ENCODE measurements around the gene ETF1. TPM values are rescaled to one million over a fixed set of nuclear protein-coding genes. Genes with fewer than 3 reads are reported as not detected.

The ETF1 gene
- total RNA-seq, 1 experiment from 2014 or later: 57.3 TPM

GRCh38 chr5:138469540-138470321 is 73.3 kb downstream of the ETF1 start:
- DNase-seq (no peak), ATAC-seq (no peak)
- Histone ChIP-seq H4K20me1 (ENCODE audit: low read length) (no peaks in the 10 kb centered on the region), H3K4me1 (ENCODE audit: insufficient read depth, low read length) (no peaks in the 10 kb centered on the region), H3K79me2 (ENCODE audit: low read length) (no peaks in the 10 kb centered on the region), H3K9me3 (ENCODE audit: low read length) (no peaks in the 10 kb centered on the region), H3K27ac (ENCODE audit: low read length) (no peak overlapping the region), H3K9ac (ENCODE audit: low read length) (no peak overlapping the region), H3K27me3 (ENCODE audit: low read length) (peaks cover 16% of the 10 kb centered on the region), H3F3A (ENCODE audit: low read length, unreplicated experiment) (no peaks in the 10 kb centered on the region), H3K4me3 (ENCODE audit: low read length) (no peak overlapping the region), H3K36me3 (ENCODE audit: low read depth, low read length) (no peaks in the 10 kb centered on the region), H3K4me2 (ENCODE audit: low read length) (no peak overlapping the region), H3K9me2 (replicated peaks; ENCODE audit: low read length) (no peaks in the 10 kb centered on the region), H2AFZ (ENCODE audit: low read length) (no peak overlapping the region)
- CTCF ChIA-PET: interaction anchor here (0.6 kb wide), 1 partner anchor 34 kb away, joined by 5 read pairs; no protein-coding TSS in a partner anchor
- intact Hi-C loops (cut with micrococcal nuclease): no loop called here
- no TSS peak for BruUV-seq (replicated peaks)
- no peak for TF ChIP-seq EZH2phosphoT487 (IDR thresholded peaks at IDR 0.05; ENCODE audit: borderline replicate concordance, low read length)
- TF ChIP-seq CTCF (conservative IDR thresholded peaks at IDR 0.05; ENCODE audit: low read depth, low read length): no peak
- TF ChIP-seq EZH2 (IDR thresholded peaks at IDR 0.05; ENCODE audit: low read length, unreplicated experiment): no peak
- POLR2A ChIA-PET (ENCODE audit: unreplicated experiment): no interaction called here

GRCh38 chr5:138468966-138469539 is 74.0 kb downstream of the ETF1 start:
- intact Hi-C loops (cut with micrococcal nuclease): no loop called here
- H3F3A ChIP-seq (ENCODE audit: low read length, unreplicated experiment): no peaks in the 10 kb centered on the region
- no peak for ATAC-seq
- no peak overlapping the region for H3K27ac ChIP-seq (ENCODE audit: low read length)
- H3K4me3 ChIP-seq (ENCODE audit: low read length): no peak overlapping the region
- H3K9me2 ChIP-seq (replicated peaks; ENCODE audit: low read length): no peaks in the 10 kb centered on the region
- no peaks in the 10 kb centered on the region for H3K79me2 ChIP-seq (ENCODE audit: low read length)
- H4K20me1 ChIP-seq (ENCODE audit: low read length): no peaks in the 10 kb centered on the region
- TF ChIP-seq CTCF (conservative IDR thresholded peaks at IDR 0.05; ENCODE audit: low read depth, low read length): no peak
- CTCF ChIA-PET: interaction anchor here (0.6 kb wide), 1 partner anchor 34 kb away, joined by 5 read pairs; no protein-coding TSS in a partner anchor
- no peak overlapping the region for H3K4me2 ChIP-seq (ENCODE audit: low read length)
- no peaks in the 10 kb centered on the region for H3K4me1 ChIP-seq (ENCODE audit: insufficient read depth, low read length)
- H2AFZ ChIP-seq (ENCODE audit: low read length): no peak overlapping the region
- no peaks in the 10 kb centered on the region for H3K9me3 ChIP-seq (ENCODE audit: low read length)
- no TSS peak for BruUV-seq (replicated peaks)
- no peaks in the 10 kb centered on the region for H3K36me3 ChIP-seq (ENCODE audit: low read depth, low read length)
- no peak for DNase-seq
- no peak overlapping the region for H3K9ac ChIP-seq (ENCODE audit: low read length)
- POLR2A ChIA-PET (ENCODE audit: unreplicated experiment): no interaction called here
- H3K27me3 ChIP-seq (ENCODE audit: low read length): peaks cover 16% of the 10 kb centered on the region

All from PC-3 (cell line).